HEK293 (cell line): ENCODE results near the gene ATP2A3.

Source experiments
- CTCF ChIA-PET: fragments of 350-600 bp; formaldehyde crosslinking; extraction: SDS; loops from one replicate; lab custom pipeline; 2021; ENCODE audit warnings: antibody characterized with exemption; lab: Yijun Ruan, JAX
- POLR2A ChIA-PET: fragments of 300-600 bp; formaldehyde crosslinking; extraction: SDS; loops from one replicate; lab custom pipeline; 2020; ENCODE audit warnings: antibody characterized with exemption, inconsistent platforms; lab: Yijun Ruan, JAX
- H3K27ac ChIP-seq: fragments of 200-500 bp; sonication (Bioruptor generic); 2 replicates; pipeline ENCODE4 v1.5.1; 2014; ENCODE audit warnings: low read depth, low read length, control low read depth, inconsistent platforms; ENCODE audit errors: extremely low read depth
- H3K36me3 ChIP-seq, 2 experiments: fragments of 200-500 bp in 1 of 2; sonication (Bioruptor generic) in 1 of 2; 1 replicate in 1 of 2; 2 replicates in 1 of 2; pipeline ENCODE4 v1.5.1; 2014 to 2017; ENCODE audit warnings: inconsistent platforms in 2 of 2, low read length in 2 of 2; ENCODE audit not compliant: control insufficient read depth in 2 of 2, insufficient read depth in 1 of 2
- H3K4me1 ChIP-seq: fragments of 200-500 bp; sonication (Bioruptor generic); 2 replicates; pipeline ENCODE4 v1.5.1; 2014; ENCODE audit warnings: mild to moderate bottlenecking, low read length, inconsistent platforms; ENCODE audit not compliant: control insufficient read depth, insufficient read depth
- H3K4me3 ChIP-seq: 2 replicates; pipeline ENCODE4 v1.5.1; 2011; ENCODE audit warnings: low read depth, mild to moderate bottlenecking, control low read depth, low read length, moderate library complexity
- H3K9me3 ChIP-seq: fragments of 200-500 bp; sonication (Bioruptor generic); 2 replicates; pipeline ENCODE4 v1.5.1; 2014; ENCODE audit warnings: low read depth, low read length, inconsistent platforms; ENCODE audit not compliant: control insufficient read depth, insufficient read depth
- HOXD13 ChIP-seq: sonication (generic); formaldehyde crosslinking; IDR thresholded peaks from 2 replicates; pipeline ENCODE4 v1.8.0; 2022; ENCODE audit warnings: missing genetic modification reagents, borderline replicate concordance
- KLF7 ChIP-seq: fragments of 450-650 bp; formaldehyde crosslinking; IDR thresholded peaks from 2 replicates; pipeline ENCODE4 v1.5.1; 2016; ENCODE audit warnings: missing biosample characterization, missing genetic modification characterization, borderline replicate concordance
- MZF1 ChIP-seq: fragments of 450-650 bp; formaldehyde crosslinking; IDR thresholded peaks from 2 replicates; pipeline ENCODE4 v1.5.1; 2017; ENCODE audit warnings: missing biosample characterization, missing genetic modification characterization, borderline replicate concordance
- SP2 ChIP-seq: fragments of 450-650 bp; formaldehyde crosslinking; IDR thresholded peaks from 2 replicates; pipeline ENCODE4 v1.5.1; 2016; ENCODE audit warnings: missing biosample characterization, missing genetic modification characterization
- SP7 ChIP-seq: fragments of 450-650 bp; formaldehyde crosslinking; IDR thresholded peaks from 2 replicates; pipeline ENCODE4 v1.5.1; 2016; ENCODE audit warnings: missing biosample characterization, missing genetic modification characterization
- ZEB2 ChIP-seq: fragments of 450-650 bp; formaldehyde crosslinking; IDR thresholded peaks from 2 replicates; pipeline ENCODE4 v1.5.1; 2016; ENCODE audit warnings: missing biosample characterization, missing genetic modification characterization
- ZNF132 ChIP-seq: fragments of 450-650 bp; formaldehyde crosslinking; IDR thresholded peaks from 2 replicates; pipeline ENCODE4 v1.5.1; 2017; ENCODE audit warnings: missing biosample characterization, missing genetic modification characterization, borderline replicate concordance
- ZNF239 ChIP-seq: fragments of 450-650 bp; formaldehyde crosslinking; IDR thresholded peaks from 2 replicates; pipeline ENCODE4 v1.5.1; 2016; ENCODE audit warnings: missing biosample characterization, missing genetic modification characterization
- ZNF521 ChIP-seq: fragments of 450-650 bp; formaldehyde crosslinking; IDR thresholded peaks from 2 replicates; pipeline ENCODE4 v1.5.1; 2017; ENCODE audit warnings: missing biosample characterization, mild to moderate bottlenecking, missing genetic modification characterization
- ZNF549 ChIP-seq: fragments of 450-650 bp; IDR thresholded peaks from 2 replicates; pipeline ENCODE4 v1.5.1; 2018; ENCODE audit warnings: missing biosample characterization, missing genetic modification characterization, mild to moderate bottlenecking, inconsistent platforms, moderate library complexity
- ZNF558 ChIP-seq: fragments of 450-650 bp; formaldehyde crosslinking; IDR thresholded peaks from 2 replicates; pipeline ENCODE4 v1.5.1; 2016; ENCODE audit warnings: missing biosample characterization, missing genetic modification characterization
- ZNF600 ChIP-seq: fragments of 450-650 bp; formaldehyde crosslinking; IDR thresholded peaks from 2 replicates; pipeline ENCODE4 v1.5.1; 2016; ENCODE audit warnings: missing biosample characterization, missing genetic modification characterization
- ZNF610 ChIP-seq: fragments of 450-650 bp; formaldehyde crosslinking; IDR thresholded peaks from 2 replicates; pipeline ENCODE4 v1.5.1; 2016; ENCODE audit warnings: missing biosample characterization, missing genetic modification characterization, borderline replicate concordance
- ZSCAN23 ChIP-seq: fragments of 450-650 bp; formaldehyde crosslinking; IDR thresholded peaks from 2 replicates; pipeline ENCODE4 v1.5.1; 2016; ENCODE audit warnings: missing biosample characterization, missing genetic modification characterization
- ZSCAN5A ChIP-seq: fragments of 450-650 bp; formaldehyde crosslinking; IDR thresholded peaks from 2 replicates; pipeline ENCODE4 v1.5.1; 2016; ENCODE audit warnings: missing biosample characterization, missing genetic modification characterization
- TF ChIP-seq, protein P1 (sequence below): fragments of 450-650 bp; formaldehyde crosslinking; IDR thresholded peaks from 2 replicates; pipeline ENCODE4 v1.5.1; 2017; ENCODE audit warnings: missing biosample characterization, missing genetic modification characterization
- TF ChIP-seq, protein P2 (sequence below): fragments of 450-650 bp; formaldehyde crosslinking; IDR thresholded peaks from 2 replicates; pipeline ENCODE4 v1.5.1; 2016; ENCODE audit warnings: missing biosample characterization, missing genetic modification characterization, low read depth
- TF ChIP-seq, protein P3 (sequence below): fragments of 450-650 bp; formaldehyde crosslinking; IDR thresholded peaks from 2 replicates; pipeline ENCODE4 v1.5.1; 2016; ENCODE audit warnings: missing biosample characterization, missing genetic modification characterization

Gene ATP2A3

DNA sequence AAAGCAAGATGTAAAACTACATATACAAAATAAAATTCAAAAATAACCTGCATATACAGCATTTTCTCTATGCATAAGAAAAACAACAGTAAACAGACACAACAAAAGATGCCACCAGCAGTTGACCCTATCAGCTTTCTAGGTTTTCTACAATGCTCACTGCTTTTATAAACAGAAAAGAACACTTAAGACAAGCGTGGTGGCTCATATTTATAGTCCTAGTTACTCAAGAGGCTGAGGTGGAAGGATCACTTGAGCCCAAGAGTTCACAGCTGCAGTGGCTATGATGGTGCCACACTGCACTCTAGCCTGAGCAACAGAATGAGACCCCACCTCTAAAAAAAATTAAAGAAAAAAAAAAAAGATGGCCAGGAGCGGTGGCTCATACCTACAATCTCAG lies 46.5 kb upstream of the ATP2A3 start (continued):
- TF ChIP-seq, protein P1, sequence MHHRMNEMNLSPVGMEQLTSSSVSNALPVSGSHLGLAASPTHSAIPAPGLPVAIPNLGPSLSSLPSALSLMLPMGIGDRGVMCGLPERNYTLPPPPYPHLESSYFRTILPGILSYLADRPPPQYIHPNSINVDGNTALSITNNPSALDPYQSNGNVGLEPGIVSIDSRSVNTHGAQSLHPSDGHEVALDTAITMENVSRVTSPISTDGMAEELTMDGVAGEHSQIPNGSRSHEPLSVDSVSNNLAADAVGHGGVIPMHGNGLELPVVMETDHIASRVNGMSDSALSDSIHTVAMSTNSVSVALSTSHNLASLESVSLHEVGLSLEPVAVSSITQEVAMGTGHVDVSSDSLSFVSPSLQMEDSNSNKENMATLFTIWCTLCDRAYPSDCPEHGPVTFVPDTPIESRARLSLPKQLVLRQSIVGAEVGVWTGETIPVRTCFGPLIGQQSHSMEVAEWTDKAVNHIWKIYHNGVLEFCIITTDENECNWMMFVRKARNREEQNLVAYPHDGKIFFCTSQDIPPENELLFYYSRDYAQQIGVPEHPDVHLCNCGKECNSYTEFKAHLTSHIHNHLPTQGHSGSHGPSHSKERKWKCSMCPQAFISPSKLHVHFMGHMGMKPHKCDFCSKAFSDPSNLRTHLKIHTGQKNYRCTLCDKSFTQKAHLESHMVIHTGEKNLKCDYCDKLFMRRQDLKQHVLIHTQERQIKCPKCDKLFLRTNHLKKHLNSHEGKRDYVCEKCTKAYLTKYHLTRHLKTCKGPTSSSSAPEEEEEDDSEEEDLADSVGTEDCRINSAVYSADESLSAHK (tag by site-specific recombination): no peak
- TF ChIP-seq KLF7 (no peak), ZNF132 (no peak), SP7 (tag by site-specific recombination) (no peak), SP2 (tag by site-specific recombination) (no peak)
- TF ChIP-seq, protein P2, sequence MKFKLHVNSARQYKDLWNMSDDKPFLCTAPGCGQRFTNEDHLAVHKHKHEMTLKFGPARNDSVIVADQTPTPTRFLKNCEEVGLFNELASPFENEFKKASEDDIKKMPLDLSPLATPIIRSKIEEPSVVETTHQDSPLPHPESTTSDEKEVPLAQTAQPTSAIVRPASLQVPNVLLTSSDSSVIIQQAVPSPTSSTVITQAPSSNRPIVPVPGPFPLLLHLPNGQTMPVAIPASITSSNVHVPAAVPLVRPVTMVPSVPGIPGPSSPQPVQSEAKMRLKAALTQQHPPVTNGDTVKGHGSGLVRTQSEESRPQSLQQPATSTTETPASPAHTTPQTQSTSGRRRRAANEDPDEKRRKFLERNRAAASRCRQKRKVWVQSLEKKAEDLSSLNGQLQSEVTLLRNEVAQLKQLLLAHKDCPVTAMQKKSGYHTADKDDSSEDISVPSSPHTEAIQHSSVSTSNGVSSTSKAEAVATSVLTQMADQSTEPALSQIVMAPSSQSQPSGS (tag by site-specific recombination): no peak

DNA sequence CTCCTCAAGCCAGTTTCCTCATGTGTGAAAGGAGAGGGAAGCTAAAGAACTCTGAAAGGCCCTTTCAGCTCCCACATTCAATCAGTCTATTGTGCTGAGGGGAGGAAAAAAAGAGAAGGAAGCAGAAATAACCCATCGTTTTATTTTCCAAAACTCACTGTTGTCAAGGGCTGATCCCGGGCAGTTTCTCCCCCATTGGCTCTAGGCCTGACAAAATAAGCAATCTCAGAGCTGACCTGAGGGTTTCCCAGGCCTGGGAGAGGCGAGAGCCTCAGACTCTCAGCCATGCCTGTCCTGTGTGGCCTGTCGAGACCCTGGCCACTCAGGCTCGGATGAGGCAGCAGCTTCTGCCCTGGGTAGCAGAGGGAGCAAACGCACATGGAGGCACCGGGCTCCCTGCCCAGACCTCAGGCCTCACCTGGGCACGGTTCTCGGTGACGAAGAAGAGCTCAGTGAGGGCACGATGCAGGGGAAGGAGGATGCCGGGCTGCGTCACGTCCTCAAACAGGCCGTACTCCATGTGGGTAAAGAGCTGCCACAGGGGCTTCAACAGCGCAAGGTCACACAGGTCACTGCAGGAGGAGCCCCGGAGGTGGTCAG lies 45.0 kb upstream of the ATP2A3 start:
- Histone ChIP-seq H3K4me1 (no peaks in the 10 kb centered on the region), H3K4me3 (no peak overlapping the region), H3K36me3 (peaks cover 30 to 76% of the 10 kb centered on the region in 2 experiments), H3K9me3 (no peaks in the 10 kb centered on the region), H3K27ac (no peak overlapping the region)
- TF ChIP-seq ZSCAN23 (tag by site-specific recombination): no peak
- TF ChIP-seq ZNF600: no peak
- no peak for TF ChIP-seq MZF1 (tag by site-specific recombination)
- TF ChIP-seq ZNF521 (tag by site-specific recombination): no peak
- TF ChIP-seq ZNF558 (tag by site-specific recombination): no peak
- no peak for TF ChIP-seq HOXD13 (CRISPR knock-in tag)
- no peak for TF ChIP-seq ZNF610 (tag by site-specific recombination)
- TF ChIP-seq ZEB2: no peak
- TF ChIP-seq ZNF549 (tag by site-specific recombination): no peak
- TF ChIP-seq ZNF239 (tag by site-specific recombination): no peak
- TF ChIP-seq, protein P3, sequence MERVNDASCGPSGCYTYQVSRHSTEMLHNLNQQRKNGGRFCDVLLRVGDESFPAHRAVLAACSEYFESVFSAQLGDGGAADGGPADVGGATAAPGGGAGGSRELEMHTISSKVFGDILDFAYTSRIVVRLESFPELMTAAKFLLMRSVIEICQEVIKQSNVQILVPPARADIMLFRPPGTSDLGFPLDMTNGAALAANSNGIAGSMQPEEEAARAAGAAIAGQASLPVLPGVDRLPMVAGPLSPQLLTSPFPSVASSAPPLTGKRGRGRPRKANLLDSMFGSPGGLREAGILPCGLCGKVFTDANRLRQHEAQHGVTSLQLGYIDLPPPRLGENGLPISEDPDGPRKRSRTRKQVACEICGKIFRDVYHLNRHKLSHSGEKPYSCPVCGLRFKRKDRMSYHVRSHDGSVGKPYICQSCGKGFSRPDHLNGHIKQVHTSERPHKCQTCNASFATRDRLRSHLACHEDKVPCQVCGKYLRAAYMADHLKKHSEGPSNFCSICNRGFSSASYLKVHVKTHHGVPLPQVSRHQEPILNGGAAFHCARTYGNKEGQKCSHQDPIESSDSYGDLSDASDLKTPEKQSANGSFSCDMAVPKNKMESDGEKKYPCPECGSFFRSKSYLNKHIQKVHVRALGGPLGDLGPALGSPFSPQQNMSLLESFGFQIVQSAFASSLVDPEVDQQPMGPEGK (tag by site-specific recombination): no peak
- TF ChIP-seq ZSCAN5A (tag by site-specific recombination): no peak
- ChIA-PET CTCF (interaction anchor here (0.5 to 14.1 kb wide), 7 partner anchors 9 to 402 kb away, joined by 3 to 124 read pairs (median 4); partner anchors contain the start of gene P2RX1), POLR2A (no interaction called here)
